Cardiac septum (tissue), 1 donor: Measurements from ENCODE around the gene ADAMTS12. TPM values are rescaled to one million over a fixed set of nuclear protein-coding genes. Genes with fewer than 3 reads are reported as not detected.
"Not testable (repeated sequence)": the region's sequence is repeated elsewhere in the genome, so short reads cannot be mapped to it uniquely, and the experiment has no call there.

Experiments used
- DNase-seq: peaks from one replicate; pipeline ENCODE4 v3.0.0-alpha.2; 2020; ENCODE audit warnings: low spot score
- intact Hi-C: fragments of 100-400 bp; cut with DNase I; formaldehyde crosslinking; loops from one replicate; pipeline ENCODE4 v1.14.0; 2022
- total RNA-seq: library from RNA; stranded (reverse); fragmentation: NEBNext Ultra II Directional; extraction: Animal tissue kit (Norgen Biotek cat#: 25700); gene quantifications from one replicate; pipeline ENCODE4 v1.2.1, GENCODE V29; 2021
- donor health status: DM: no; HTN: no; CAD: no.

The ADAMTS12 gene
- total RNA-seq, 1 donor from 2014 or later = 2.8 TPM

GRCh38 chr5:33516421-33516820 is 375.4 kb downstream of the ADAMTS12 start:
- no peak for DNase-seq
- intact Hi-C loops = no loop called here

- DNase-seq, intact Hi-C loops: not testable (repeated sequence)
Measured at GRCh38 chr5:33515366-33515765, 376.4 kb downstream of the ADAMTS12 start.

- intact Hi-C loops = no loop called here
- no peak for DNase-seq
Measured at GRCh38 chr5:33513462-33514185, 378.2 kb downstream of the ADAMTS12 start.

- intact Hi-C loops = no loop called here
- DNase-seq = no peak
Measured at GRCh38 chr5:33509036-33509435, 382.8 kb downstream of the ADAMTS12 start.

- intact Hi-C loops = no loop called here
- DNase-seq = no peak
Measured at GRCh38 chr5:33507426-33507825, 384.4 kb downstream of the ADAMTS12 start.

- DNase-seq = no peak
- intact Hi-C loops = no loop called here
Measured at GRCh38 chr5:33504570-33504969, 387.2 kb downstream of the ADAMTS12 start.

- DNase-seq = no peak
- intact Hi-C loops = no loop called here
Measured at GRCh38 chr5:33501899-33502298, 389.9 kb downstream of the ADAMTS12 start.

- DNase-seq = no peak
- intact Hi-C loops = no loop called here
Measured at GRCh38 chr5:33501260-33501659, 390.5 kb downstream of the ADAMTS12 start.

- no peak for DNase-seq
- intact Hi-C loops = no loop called here
Measured at GRCh38 chr5:33494466-33494865, 397.3 kb downstream of the ADAMTS12 start.

GRCh38 chr5:33491941-33492340 is 399.8 kb downstream of the ADAMTS12 start:
- intact Hi-C loops = no loop called here
- DNase-seq = no peak

- intact Hi-C loops = no loop called here
- DNase-seq = no peak
Measured at GRCh38 chr5:33490071-33490665, 401.6 kb downstream of the ADAMTS12 start.

- DNase-seq = no peak
- intact Hi-C loops = no loop called here
Measured at GRCh38 chr5:33489481-33490067, 402.2 kb downstream of the ADAMTS12 start.

GRCh38 chr5:33488558-33489355 is 403.0 kb downstream of the ADAMTS12 start:
- DNase-seq = no peak
- intact Hi-C loops = no loop called here

- intact Hi-C loops = no loop called here
- no peak for DNase-seq
Measured at GRCh38 chr5:33487236-33487635, 404.6 kb downstream of the ADAMTS12 start.

GRCh38 chr5:33482335-33482734 is 409.5 kb downstream of the ADAMTS12 start:
- no peak for DNase-seq
- intact Hi-C loops = no loop called here

- DNase-seq = no peak
- intact Hi-C loops = no loop called here
Measured at GRCh38 chr5:33480876-33481275, 410.9 kb downstream of the ADAMTS12 start.

GRCh38 chr5:33479311-33479710 is 412.5 kb downstream of the ADAMTS12 start:
- DNase-seq = no peak
- intact Hi-C loops = no loop called here

- DNase-seq = no peak
- intact Hi-C loops = no loop called here
Measured at GRCh38 chr5:33477816-33478215, 414.0 kb downstream of the ADAMTS12 start.

GRCh38 chr5:33476992-33477391 is 414.8 kb downstream of the ADAMTS12 start:
- DNase-seq = no peak
- intact Hi-C loops = no loop called here

GRCh38 chr5:33475706-33476105 is 416.1 kb downstream of the ADAMTS12 start:
- intact Hi-C loops = no loop called here
- no peak for DNase-seq
